ENCODE data around the gene PINK1.
A peak's percentile ranks its signal among the peaks of the same experiment; 100 is the strongest.

The PINK1 gene

GRCh38 chr1:20625176-20626097 lies 7.8 kb upstream of the PINK1 start:
- no peak overlapping the region for H3K4me3 ChIP-seq (ENCODE audit: insufficient read depth, low read depth, low read length)
- no peaks in the 10 kb centered on the region for H3K36me3 ChIP-seq (ENCODE audit: control insufficient read depth, insufficient read depth, low read length)
- H3K4me1 ChIP-seq (ENCODE audit: control insufficient read depth, insufficient read depth, low read length), result peaks cover 5% of the 10 kb centered on the region
- no peak overlapping the region for H3K27ac ChIP-seq (ENCODE audit: insufficient read depth, low read depth, low read length, poor library complexity, severe bottlenecking)
- H3K9me3 ChIP-seq (ENCODE audit: control insufficient read depth, low read length), result no peaks in the 10 kb centered on the region
- H3K27me3 ChIP-seq (ENCODE audit: control insufficient read depth, insufficient read depth, low read length, poor library complexity, severe bottlenecking), result no peaks in the 10 kb centered on the region
- 66% methylated on average over 3 of the region's 3 CpGs for WGBS, 2 experiments

GRCh38 chr1:20626098-20626427 lies 7.2 kb upstream of the PINK1 start:
- Histone ChIP-seq H3K4me1 (ENCODE audit: control insufficient read depth, insufficient read depth, low read length) (peaks cover 5% of the 10 kb centered on the region), H3K27me3 (ENCODE audit: control insufficient read depth, insufficient read depth, low read length, poor library complexity, severe bottlenecking) (no peaks in the 10 kb centered on the region), H3K9me3 (ENCODE audit: control insufficient read depth, low read length) (no peaks in the 10 kb centered on the region), H3K36me3 (ENCODE audit: control insufficient read depth, insufficient read depth, low read length) (no peaks in the 10 kb centered on the region), H3K27ac (ENCODE audit: insufficient read depth, low read depth, low read length, poor library complexity, severe bottlenecking) (no peak overlapping the region), H3K4me3 (ENCODE audit: insufficient read depth, low read depth, low read length) (no peak overlapping the region)
- 76 to 83% methylated on average over 1 of the region's 1 CpG for WGBS, 2 experiments

GRCh38 chr1:20626524-20626923 lies 6.7 kb upstream of the PINK1 start:
- 82 to 100% methylated on average over 1 of the region's 1 CpG for WGBS, 2 experiments
- no peak overlapping the region for H3K4me3 ChIP-seq (ENCODE audit: insufficient read depth, low read depth, low read length)

GRCh38 chr1:20630729-20631128 lies 2.5 kb upstream of the PINK1 start:
- no peaks in the 10 kb centered on the region for H3K9me3 ChIP-seq (ENCODE audit: control insufficient read depth, low read length)
- no peak overlapping the region for H3K4me3 ChIP-seq (ENCODE audit: insufficient read depth, low read depth, low read length)
- no peaks in the 10 kb centered on the region for H3K27me3 ChIP-seq (ENCODE audit: control insufficient read depth, insufficient read depth, low read length, poor library complexity, severe bottlenecking)
- WGBS, 2 experiments, result 85 to 87% methylated on average over 4 of the region's 4 CpGs
- H3K36me3 ChIP-seq (ENCODE audit: control insufficient read depth, insufficient read depth, low read length), result no peaks in the 10 kb centered on the region
- peaks cover 5% of the 10 kb centered on the region for H3K4me1 ChIP-seq (ENCODE audit: control insufficient read depth, insufficient read depth, low read length)
- no peak overlapping the region for H3K27ac ChIP-seq (ENCODE audit: insufficient read depth, low read depth, low read length, poor library complexity, severe bottlenecking)

More at GRCh38 chr1:20626524-20626923, 6.7 kb upstream of the PINK1 start:
- Histone ChIP-seq H3K27me3 (ENCODE audit: control insufficient read depth, insufficient read depth, low read length, poor library complexity, severe bottlenecking) (no peaks in the 10 kb centered on the region), H3K36me3 (ENCODE audit: control insufficient read depth, insufficient read depth, low read length) (no peaks in the 10 kb centered on the region), H3K4me1 (ENCODE audit: control insufficient read depth, insufficient read depth, low read length) (peaks cover 5% of the 10 kb centered on the region), H3K27ac (ENCODE audit: insufficient read depth, low read depth, low read length, poor library complexity, severe bottlenecking) (no peak overlapping the region), H3K9me3 (ENCODE audit: control insufficient read depth, low read length) (no peaks in the 10 kb centered on the region)

- 92% methylated on average over 2 to 3 of the region's 3 CpGs for WGBS, 2 experiments
- Histone ChIP-seq H3K36me3 (ENCODE audit: control insufficient read depth, insufficient read depth, low read length) (no peaks in the 10 kb centered on the region), H3K27ac (ENCODE audit: insufficient read depth, low read depth, low read length, poor library complexity, severe bottlenecking) (no peak overlapping the region), H3K27me3 (ENCODE audit: control insufficient read depth, insufficient read depth, low read length, poor library complexity, severe bottlenecking) (no peaks in the 10 kb centered on the region), H3K4me3 (ENCODE audit: insufficient read depth, low read depth, low read length) (no peak overlapping the region), H3K4me1 (ENCODE audit: control insufficient read depth, insufficient read depth, low read length) (peaks cover 5% of the 10 kb centered on the region), H3K9me3 (ENCODE audit: control insufficient read depth, low read length) (no peaks in the 10 kb centered on the region)
Measured at GRCh38 chr1:20632386-20632785, 872 bp upstream of the PINK1 start.

- no peaks in the 10 kb centered on the region for H3K9me3 ChIP-seq (ENCODE audit: control insufficient read depth, low read length)
- H3K4me3 ChIP-seq (ENCODE audit: insufficient read depth, low read depth, low read length), result peak overlapping the region; percentile 87
- H3K27me3 ChIP-seq (ENCODE audit: control insufficient read depth, insufficient read depth, low read length, poor library complexity, severe bottlenecking), result no peaks in the 10 kb centered on the region
- H3K36me3 ChIP-seq (ENCODE audit: control insufficient read depth, insufficient read depth, low read length), result no peaks in the 10 kb centered on the region
- H3K27ac ChIP-seq (ENCODE audit: insufficient read depth, low read depth, low read length, poor library complexity, severe bottlenecking), result no peak overlapping the region
- 4% methylated on average over 11 of the region's 11 CpGs for WGBS, 2 experiments
- no peaks in the 10 kb centered on the region for H3K4me1 ChIP-seq (ENCODE audit: control insufficient read depth, insufficient read depth, low read length)
Measured at GRCh38 chr1:20634065-20634593, 871 bp downstream of the PINK1 start.

- peak overlapping the region; percentile 87 for H3K4me3 ChIP-seq (ENCODE audit: insufficient read depth, low read depth, low read length)
- no peaks in the 10 kb centered on the region for H3K9me3 ChIP-seq (ENCODE audit: control insufficient read depth, low read length)
- no peak overlapping the region for H3K27ac ChIP-seq (ENCODE audit: insufficient read depth, low read depth, low read length, poor library complexity, severe bottlenecking)
- no peaks in the 10 kb centered on the region for H3K36me3 ChIP-seq (ENCODE audit: control insufficient read depth, insufficient read depth, low read length)
- 2 to 3% methylated on average over 4 of the region's 4 CpGs for WGBS, 2 experiments
- H3K27me3 ChIP-seq (ENCODE audit: control insufficient read depth, insufficient read depth, low read length, poor library complexity, severe bottlenecking), result no peaks in the 10 kb centered on the region
- H3K4me1 ChIP-seq (ENCODE audit: control insufficient read depth, insufficient read depth, low read length), result no peaks in the 10 kb centered on the region
Measured at GRCh38 chr1:20634594-20635084, 1.4 kb downstream of the PINK1 start.

- Histone ChIP-seq H3K9me3 (ENCODE audit: control insufficient read depth, low read length) (no peaks in the 10 kb centered on the region), H3K27me3 (ENCODE audit: control insufficient read depth, insufficient read depth, low read length, poor library complexity, severe bottlenecking) (no peaks in the 10 kb centered on the region), H3K36me3 (ENCODE audit: control insufficient read depth, insufficient read depth, low read length) (no peaks in the 10 kb centered on the region), H3K4me1 (ENCODE audit: control insufficient read depth, insufficient read depth, low read length) (no peaks in the 10 kb centered on the region), H3K4me3 (ENCODE audit: insufficient read depth, low read depth, low read length) (no peak overlapping the region), H3K27ac (ENCODE audit: insufficient read depth, low read depth, low read length, poor library complexity, severe bottlenecking) (no peak overlapping the region)
- WGBS, 2 experiments, result 91 to 96% methylated on average over 8 of the region's 8 CpGs
Measured at GRCh38 chr1:20636785-20637347, 3.6 kb downstream of the PINK1 start.

- H3K27ac ChIP-seq (ENCODE audit: insufficient read depth, low read depth, low read length, poor library complexity, severe bottlenecking), result no peak overlapping the region
- 22 to 24% methylated on average over 6 of the region's 6 CpGs for WGBS, 2 experiments
- no peak overlapping the region for H3K4me3 ChIP-seq (ENCODE audit: insufficient read depth, low read depth, low read length)
- H3K4me1 ChIP-seq (ENCODE audit: control insufficient read depth, insufficient read depth, low read length), result no peaks in the 10 kb centered on the region
- no peaks in the 10 kb centered on the region for H3K9me3 ChIP-seq (ENCODE audit: control insufficient read depth, low read length)
- H3K27me3 ChIP-seq (ENCODE audit: control insufficient read depth, insufficient read depth, low read length, poor library complexity, severe bottlenecking), result no peaks in the 10 kb centered on the region
- H3K36me3 ChIP-seq (ENCODE audit: control insufficient read depth, insufficient read depth, low read length), result no peaks in the 10 kb centered on the region
Measured at GRCh38 chr1:20640183-20640597, 6.9 kb downstream of the PINK1 start.

GRCh38 chr1:20641975-20642374 lies 8.7 kb downstream of the PINK1 start:
- Histone ChIP-seq H3K4me1 (ENCODE audit: control insufficient read depth, insufficient read depth, low read length) (no peaks in the 10 kb centered on the region), H3K27ac (ENCODE audit: insufficient read depth, low read depth, low read length, poor library complexity, severe bottlenecking) (no peak overlapping the region), H3K4me3 (ENCODE audit: insufficient read depth, low read depth, low read length) (no peak overlapping the region), H3K27me3 (ENCODE audit: control insufficient read depth, insufficient read depth, low read length, poor library complexity, severe bottlenecking) (no peaks in the 10 kb centered on the region), H3K36me3 (ENCODE audit: control insufficient read depth, insufficient read depth, low read length) (no peaks in the 10 kb centered on the region), H3K9me3 (ENCODE audit: control insufficient read depth, low read length) (no peaks in the 10 kb centered on the region)
- WGBS, 2 experiments, result 71% methylated on average over 10 of the region's 10 CpGs

All from ectodermal cell (in vitro differentiated cells).